Liver (tissue), 9 donors: ENCODE measurements around the gene PLEKHM2. TPM values are rescaled to one million over a fixed set of nuclear protein-coding genes. Genes with fewer than 3 reads are reported as not detected.

ENCODE experiments used
- DNase-seq: peaks from one replicate; pipeline ENCODE4 v3.0.0-alpha.2; 2017; ENCODE audit warnings: low spot score
- H3K27ac ChIP-seq, 2 donors: one replicate each; pipeline ENCODE4 v1.7.0; 2013; ENCODE audit warnings: inconsistent platforms in 2 of 2, low read length in 2 of 2, control low read depth in 1 of 2, low read depth in 1 of 2, mild to moderate bottlenecking in 1 of 2
- H3K27me3 ChIP-seq, 4 donors: one replicate each; pipeline versions ENCODE4 v1.6.1 to v1.7.0; 2013; ENCODE audit warnings: low read length in 3 of 4, inconsistent platforms in 1 of 4, mild to moderate bottlenecking in 1 of 4, moderate library complexity in 1 of 4; ENCODE audit not compliant: control insufficient read depth in 4 of 4, insufficient read depth in 4 of 4
- H3K36me3 ChIP-seq, 4 donors: one replicate each; pipeline versions ENCODE4 v1.6.1 to v1.7.0; 2013; ENCODE audit warnings: low read length in 3 of 4, mild to moderate bottlenecking in 3 of 4, low read depth in 1 of 4, moderate library complexity in 1 of 4; ENCODE audit not compliant: control insufficient read depth in 4 of 4, insufficient read depth in 3 of 4
- H3K4me1 ChIP-seq, 4 donors: one replicate each; pipeline versions ENCODE4 v1.6.1 to v1.7.0; 2013; ENCODE audit warnings: low read length in 3 of 4, mild to moderate bottlenecking in 3 of 4, moderate library complexity in 1 of 4; ENCODE audit not compliant: control insufficient read depth in 4 of 4, insufficient read depth in 4 of 4
- H3K4me3 ChIP-seq, 3 donors: one replicate each; pipeline versions ENCODE4 v1.6.1 to v1.7.0; 2013; ENCODE audit warnings: low read length in 3 of 3, control low read depth in 1 of 3, low read depth in 1 of 3, mild to moderate bottlenecking in 1 of 3
- H3K9ac ChIP-seq, 2 donors: one replicate each; pipeline ENCODE4 v1.7.0; 2013; ENCODE audit warnings: low read length in 2 of 2, mild to moderate bottlenecking in 2 of 2, moderate library complexity in 2 of 2, control low read depth in 1 of 2, low read depth in 1 of 2
- H3K9me3 ChIP-seq, 4 donors: one replicate each; pipeline versions ENCODE4 v1.6.1 to v1.7.0; 2013; ENCODE audit warnings: low read length in 3 of 4; ENCODE audit not compliant: control insufficient read depth in 4 of 4
- ATF3 ChIP-seq: IDR thresholded peaks from 2 replicates; pipeline ENCODE4 v1.6.1; 2016; ENCODE audit warnings: antibody characterized with exemption
- CTCF ChIP-seq: fragments of 150-350 bp; IDR thresholded peaks from 2 replicates; pipeline ENCODE4 v1.5.1; 2017; ENCODE audit warnings: improper control_type of control experiment, low read depth, low read length; ENCODE audit not compliant: missing input control
- EGR1 ChIP-seq, 2 donors: IDR thresholded peaks; 2 replicates each; pipeline ENCODE4 v1.6.1; 2016 to 2018; ENCODE audit warnings: antibody characterized with exemption in 2 of 2, low read depth in 2 of 2
- FOXA1 ChIP-seq: IDR thresholded peaks from 2 replicates; pipeline ENCODE4 v1.6.1; 2016; ENCODE audit warnings: antibody characterized with exemption
- FOXA2 ChIP-seq: IDR thresholded peaks from 2 replicates; pipeline ENCODE4 v1.6.1; 2016; ENCODE audit warnings: antibody characterized with exemption
- GABPA ChIP-seq, 2 donors: IDR thresholded peaks in 1 of 2; conservative IDR thresholded peaks in 1 of 2; 2 replicates each; pipeline ENCODE4 v1.6.1; 2016; ENCODE audit warnings: antibody characterized with exemption in 2 of 2, mild to moderate bottlenecking in 1 of 2, moderate library complexity in 1 of 2
- HNF4A ChIP-seq, 2 donors: conservative IDR thresholded peaks; 2 replicates each; pipeline ENCODE4 v1.6.1; 2016; ENCODE audit warnings: antibody characterized with exemption in 2 of 2, mild to moderate bottlenecking in 2 of 2
- HNF4G ChIP-seq: IDR thresholded peaks from 2 replicates; pipeline ENCODE4 v1.6.1; 2016; ENCODE audit warnings: antibody characterized with exemption
- JUND ChIP-seq, 2 donors: IDR thresholded peaks; 2 replicates each; pipeline ENCODE4 v1.6.1; 2016; ENCODE audit warnings: antibody characterized with exemption in 2 of 2
- MAX ChIP-seq: IDR thresholded peaks from 2 replicates; pipeline ENCODE4 v1.6.1; 2016; ENCODE audit warnings: antibody characterized with exemption
- NR2F2 ChIP-seq: IDR thresholded peaks from 2 replicates; pipeline ENCODE4 v1.6.1; 2016; ENCODE audit warnings: antibody characterized with exemption
- RAD21 ChIP-seq, 2 donors: IDR thresholded peaks; 2 replicates each; pipeline ENCODE4 v1.6.1; 2016; ENCODE audit warnings: antibody characterized with exemption in 2 of 2, mild to moderate bottlenecking in 2 of 2
- RXRA ChIP-seq, 2 donors: IDR thresholded peaks; 2 replicates each; pipeline ENCODE4 v1.6.1; 2017 to 2018; ENCODE audit warnings: antibody characterized with exemption in 2 of 2, mild to moderate bottlenecking in 1 of 2
- SP1 ChIP-seq: IDR thresholded peaks from 2 replicates; pipeline ENCODE4 v1.6.1; 2018; ENCODE audit warnings: antibody characterized with exemption, mild to moderate bottlenecking
- TAF1 ChIP-seq: conservative IDR thresholded peaks from 2 replicates; pipeline ENCODE4 v1.6.1; 2016; ENCODE audit warnings: antibody characterized with exemption, mild to moderate bottlenecking
- YY1 ChIP-seq: IDR thresholded peaks from 2 replicates; pipeline ENCODE4 v1.6.1; 2016; ENCODE audit warnings: antibody characterized with exemption, mild to moderate bottlenecking
- WGBS: extraction: QIAGEN DNeasy Blood & Tissue Kit; methylation state at CpG from one replicate; pipeline ENCODE4 v1.1.7; 2013; 5-methylcytosine and 5-hydroxymethylcytosine counted together
- polyA plus RNA-seq, 2 donors: library from polyadenylated mRNA; stranded (reverse) in 1 of 2; unstranded in 1 of 2; fragments of 200-250 nt in 1 of 2; fragments of >200 nt in 1 of 2; fragmentation: Nextera tagmentation in 1 of 2; extraction: Ambion mirVana in 1 of 2; gene quantifications; one replicate each; pipeline versions ENCODE4 v1.2.1 to v1.2.3, GENCODE V29; 2013 to 2015
- total RNA-seq, 2 donors: library from RNA; depleted of rRNA; stranded (reverse); fragments of >200 nt; gene quantifications; one replicate each; pipeline ENCODE4 v1.2.3, GENCODE V29; 2014
- TF ChIP-seq, protein P1 (sequence below): IDR thresholded peaks from 2 replicates; pipeline ENCODE4 v1.6.1; 2016; ENCODE audit warnings: antibody characterized with exemption
- TF ChIP-seq, protein P2 (sequence below): IDR thresholded peaks from 2 replicates; pipeline ENCODE4 v1.6.1; 2016; ENCODE audit warnings: antibody characterized with exemption, mild to moderate bottlenecking
- donor health status: healthy.
- donor health status: healthy.
- donor health status: healthy.
- donor health status: healthy.
- donor health status: healthy.

Gene PLEKHM2
- total and polyA plus RNA-seq, 4 donors: 4.1 to 22.6 (median 17.0) TPM

DNA sequence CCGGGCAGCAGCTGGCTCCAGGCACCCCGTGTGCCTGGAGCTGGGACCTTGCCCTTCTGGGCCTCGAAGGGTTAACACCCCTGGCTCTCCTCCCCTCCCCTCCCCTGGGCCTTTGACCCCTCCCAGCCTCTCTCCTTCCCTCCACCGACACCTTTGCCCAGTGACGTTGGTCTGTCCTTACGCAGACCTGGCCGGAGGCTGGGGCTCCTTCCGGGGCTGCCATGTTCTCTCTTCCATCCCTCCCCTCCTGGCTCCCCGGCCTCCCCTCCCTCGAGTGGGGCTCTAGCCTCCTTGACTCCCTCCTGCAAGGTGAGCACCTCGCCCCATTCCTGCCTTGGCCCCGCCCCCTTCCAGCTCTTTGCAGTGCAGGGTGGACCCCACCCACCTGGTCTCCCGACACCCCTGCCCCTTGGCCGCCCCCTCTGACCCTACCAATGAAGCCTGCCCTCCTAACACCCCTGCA is 58.2 kb downstream of the PLEKHM2 start, which contains the start of gene TMEM82:
Gene TMEM82 (plus strand): TSS at position 161 of the 463 bp plus-strand sequence. CDS start 61 bp downstream, at position 222.
- H3K36me3 ChIP-seq: peaks cover 0 to 2% (median 0%) of the 10 kb centered on the region in 4 donors
- WGBS: 14% methylated on average over 14 of the region's 14 CpGs
- TF ChIP-seq CTCF (no peak), HNF4A (conservative IDR thresholded peaks at IDR 0.05) (peak; percentile 76 to 92), JUND (IDR thresholded peaks at IDR 0.05) (no peak), RXRA (IDR thresholded peaks at IDR 0.05) (peak; percentile 73 to 82), TAF1 (no peak), NR2F2 (peak; percentile 43), EGR1 (IDR thresholded peaks at IDR 0.05; ENCODE audit: low read depth in 2 of 2) (peak in 1 of 2 donors; percentile 23), FOXA2 (no peak), RAD21 (IDR thresholded peaks at IDR 0.05) (peak in 1 of 2 donors; percentile 21), YY1 (peak; percentile 55), FOXA1 (no peak), SP1 (peak; percentile 53), ATF3 (no peak), HNF4G (peak; percentile 53), GABPA (IDR thresholded peaks at IDR 0.05 in 1 of 2, conservative IDR thresholded peaks at IDR 0.05 in 1 of 2) (peak in 1 of 2 donors; percentile 66), MAX (no peak)
- TF ChIP-seq, protein P1, sequence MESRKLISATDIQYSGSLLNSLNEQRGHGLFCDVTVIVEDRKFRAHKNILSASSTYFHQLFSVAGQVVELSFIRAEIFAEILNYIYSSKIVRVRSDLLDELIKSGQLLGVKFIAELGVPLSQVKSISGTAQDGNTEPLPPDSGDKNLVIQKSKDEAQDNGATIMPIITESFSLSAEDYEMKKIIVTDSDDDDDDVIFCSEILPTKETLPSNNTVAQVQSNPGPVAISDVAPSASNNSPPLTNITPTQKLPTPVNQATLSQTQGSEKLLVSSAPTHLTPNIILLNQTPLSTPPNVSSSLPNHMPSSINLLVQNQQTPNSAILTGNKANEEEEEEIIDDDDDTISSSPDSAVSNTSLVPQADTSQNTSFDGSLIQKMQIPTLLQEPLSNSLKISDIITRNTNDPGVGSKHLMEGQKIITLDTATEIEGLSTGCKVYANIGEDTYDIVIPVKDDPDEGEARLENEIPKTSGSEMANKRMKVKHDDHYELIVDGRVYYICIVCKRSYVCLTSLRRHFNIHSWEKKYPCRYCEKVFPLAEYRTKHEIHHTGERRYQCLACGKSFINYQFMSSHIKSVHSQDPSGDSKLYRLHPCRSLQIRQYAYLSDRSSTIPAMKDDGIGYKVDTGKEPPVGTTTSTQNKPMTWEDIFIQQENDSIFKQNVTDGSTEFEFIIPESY: no peak
- TF ChIP-seq, protein P2, sequence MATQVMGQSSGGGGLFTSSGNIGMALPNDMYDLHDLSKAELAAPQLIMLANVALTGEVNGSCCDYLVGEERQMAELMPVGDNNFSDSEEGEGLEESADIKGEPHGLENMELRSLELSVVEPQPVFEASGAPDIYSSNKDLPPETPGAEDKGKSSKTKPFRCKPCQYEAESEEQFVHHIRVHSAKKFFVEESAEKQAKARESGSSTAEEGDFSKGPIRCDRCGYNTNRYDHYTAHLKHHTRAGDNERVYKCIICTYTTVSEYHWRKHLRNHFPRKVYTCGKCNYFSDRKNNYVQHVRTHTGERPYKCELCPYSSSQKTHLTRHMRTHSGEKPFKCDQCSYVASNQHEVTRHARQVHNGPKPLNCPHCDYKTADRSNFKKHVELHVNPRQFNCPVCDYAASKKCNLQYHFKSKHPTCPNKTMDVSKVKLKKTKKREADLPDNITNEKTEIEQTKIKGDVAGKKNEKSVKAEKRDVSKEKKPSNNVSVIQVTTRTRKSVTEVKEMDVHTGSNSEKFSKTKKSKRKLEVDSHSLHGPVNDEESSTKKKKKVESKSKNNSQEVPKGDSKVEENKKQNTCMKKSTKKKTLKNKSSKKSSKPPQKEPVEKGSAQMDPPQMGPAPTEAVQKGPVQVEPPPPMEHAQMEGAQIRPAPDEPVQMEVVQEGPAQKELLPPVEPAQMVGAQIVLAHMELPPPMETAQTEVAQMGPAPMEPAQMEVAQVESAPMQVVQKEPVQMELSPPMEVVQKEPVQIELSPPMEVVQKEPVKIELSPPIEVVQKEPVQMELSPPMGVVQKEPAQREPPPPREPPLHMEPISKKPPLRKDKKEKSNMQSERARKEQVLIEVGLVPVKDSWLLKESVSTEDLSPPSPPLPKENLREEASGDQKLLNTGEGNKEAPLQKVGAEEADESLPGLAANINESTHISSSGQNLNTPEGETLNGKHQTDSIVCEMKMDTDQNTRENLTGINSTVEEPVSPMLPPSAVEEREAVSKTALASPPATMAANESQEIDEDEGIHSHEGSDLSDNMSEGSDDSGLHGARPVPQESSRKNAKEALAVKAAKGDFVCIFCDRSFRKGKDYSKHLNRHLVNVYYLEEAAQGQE: peak; percentile 45
- peak within 1 kb of the TSS; percentile 37 to 45 for H3K9ac ChIP-seq
- H3K9me3 ChIP-seq: no peaks in the 10 kb centered on the region
- no peaks in the 10 kb centered on the region for H3K27me3 ChIP-seq
- H3K4me1 ChIP-seq: peaks cover 4 to 38% (median 23%) of the 10 kb centered on the region in 4 donors
- peak within 1 kb of the TSS; percentile 60 to 81 (median 75) for H3K4me3 ChIP-seq
- DNase-seq: peak; percentile 64
- peak within 1 kb of the TSS; percentile 31 to 46 for H3K27ac ChIP-seq
